Right atrium auricular region (tissue), 2 donors: ENCODE measurements around the gene HIGD2A. TPM values are rescaled to one million over a fixed set of nuclear protein-coding genes. Genes with fewer than 3 reads are reported as not detected.

Source experiments
- DNase-seq: peaks from one replicate; pipeline ENCODE4 v3.0.0-alpha.2; 2019; ENCODE audit warnings: low spot score
- H3K27ac ChIP-seq, 2 donors: fragments of 200-600 bp; sonication (generic); 1 replicate in 1 of 2; 2 replicates in 1 of 2; pipeline ENCODE4 v1.5.1; 2016 to 2019
- H3K27me3 ChIP-seq, 2 donors: fragments of 200-600 bp; sonication (generic); one replicate each; pipeline versions ENCODE4 v1.5.1 to v1.6.0; 2017 to 2019
- H3K36me3 ChIP-seq: fragments of 200-600 bp; sonication (generic); one replicate; pipeline ENCODE4 v1.5.1; 2016
- H3K4me1 ChIP-seq, 2 donors: fragments of 200-600 bp; sonication (generic); one replicate each; pipeline versions ENCODE4 v1.5.1 to v1.6.0; 2017 to 2019
- H3K4me3 ChIP-seq, 2 donors: fragments of 200-600 bp; sonication (generic); 1 replicate in 1 of 2; 2 replicates in 1 of 2; pipeline ENCODE4 v1.5.1; 2017 to 2019; ENCODE audit warnings: mild to moderate bottlenecking in 1 of 2, moderate library complexity in 1 of 2
- H3K9me3 ChIP-seq, 2 donors: fragments of 200-600 bp; sonication (generic); one replicate each; pipeline ENCODE4 v1.5.1; 2019
- CTCF ChIP-seq, 2 donors: fragments of 200-600 bp; sonication (generic); IDR thresholded peaks; one replicate each; pipeline ENCODE4 v1.5.1; 2019; ENCODE audit warnings: antibody characterized with exemption in 2 of 2
- total RNA-seq, 2 donors: library from RNA; depleted of rRNA; stranded (reverse); fragments of >200 nt; gene quantifications; one replicate each; pipeline ENCODE4 v1.1.0, GENCODE V29; 2016

Gene HIGD2A
- total RNA-seq, 2 donors from 2014 or later, result 231 to 249 TPM

- DNase-seq, result no peak
- Histone ChIP-seq H3K36me3 (peaks cover 100% of the 10 kb centered on the region), H3K27me3 (no peaks in the 10 kb centered on the region), H3K9me3 (no peaks in the 10 kb centered on the region), H3K4me3 (no peak overlapping the region), H3K27ac (no peak overlapping the region), H3K4me1 (no peaks in the 10 kb centered on the region)
- no peak for TF ChIP-seq CTCF (IDR thresholded peaks at IDR 0.05)
Observed at GRCh38 chr5:176350416-176350815, 38.1 kb upstream of the HIGD2A start.

DNA sequence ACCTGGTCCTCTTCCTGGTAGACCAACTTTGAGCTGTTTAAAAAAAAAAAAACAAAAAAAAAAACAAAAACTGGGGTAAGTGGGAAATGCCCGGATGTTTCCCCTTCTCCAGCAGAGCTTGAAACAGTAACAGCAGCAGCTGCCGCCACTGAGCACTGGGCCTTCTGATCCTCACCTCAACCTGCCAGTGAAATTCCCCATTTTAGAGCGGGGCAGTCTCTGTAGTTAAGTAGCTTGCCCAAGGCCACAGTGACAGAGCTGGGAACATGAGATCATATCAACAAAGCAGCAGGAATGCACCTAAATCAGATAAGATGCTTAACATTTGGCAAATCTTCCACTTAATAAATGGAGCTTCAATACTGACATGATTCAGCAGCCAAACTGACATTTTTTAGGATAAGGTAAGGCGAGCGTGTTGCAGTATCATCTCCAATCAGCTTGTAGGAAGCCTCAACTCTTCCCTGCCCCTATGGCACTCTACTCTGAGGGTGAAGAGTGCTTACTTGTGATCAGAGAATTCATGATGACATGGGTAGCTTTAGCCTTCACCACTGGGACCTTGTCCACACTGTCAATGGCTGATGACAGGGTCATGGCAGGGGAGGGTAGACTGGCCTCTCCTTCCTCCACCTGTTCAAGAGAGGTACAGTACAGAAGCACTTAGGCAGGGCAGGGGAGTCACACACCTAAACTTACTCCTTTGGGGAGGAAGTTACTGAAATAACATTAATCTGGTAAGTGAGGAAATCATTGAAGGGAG, 36.3 kb upstream of the HIGD2A start:
- H3K4me3 ChIP-seq, result no peak overlapping the region
- no peak for TF ChIP-seq CTCF (IDR thresholded peaks at IDR 0.05)
- no peaks in the 10 kb centered on the region for H3K4me1 ChIP-seq
- peaks cover 87% of the 10 kb centered on the region for H3K36me3 ChIP-seq
- H3K9me3 ChIP-seq, result no peaks in the 10 kb centered on the region
- H3K27ac ChIP-seq, result no peak overlapping the region
- no peaks in the 10 kb centered on the region for H3K27me3 ChIP-seq
- DNase-seq, result no peak

GRCh38 chr5:176353533-176353932, 35.0 kb upstream of the HIGD2A start:
- H3K27me3 ChIP-seq, result no peaks in the 10 kb centered on the region
- H3K4me1 ChIP-seq, result no peaks in the 10 kb centered on the region
- H3K27ac ChIP-seq, result no peak overlapping the region
- TF ChIP-seq CTCF (IDR thresholded peaks at IDR 0.05), result no peak
- DNase-seq, result no peak
- no peak overlapping the region for H3K4me3 ChIP-seq
- H3K9me3 ChIP-seq, result no peaks in the 10 kb centered on the region
- H3K36me3 ChIP-seq, result peaks cover 85% of the 10 kb centered on the region

DNA sequence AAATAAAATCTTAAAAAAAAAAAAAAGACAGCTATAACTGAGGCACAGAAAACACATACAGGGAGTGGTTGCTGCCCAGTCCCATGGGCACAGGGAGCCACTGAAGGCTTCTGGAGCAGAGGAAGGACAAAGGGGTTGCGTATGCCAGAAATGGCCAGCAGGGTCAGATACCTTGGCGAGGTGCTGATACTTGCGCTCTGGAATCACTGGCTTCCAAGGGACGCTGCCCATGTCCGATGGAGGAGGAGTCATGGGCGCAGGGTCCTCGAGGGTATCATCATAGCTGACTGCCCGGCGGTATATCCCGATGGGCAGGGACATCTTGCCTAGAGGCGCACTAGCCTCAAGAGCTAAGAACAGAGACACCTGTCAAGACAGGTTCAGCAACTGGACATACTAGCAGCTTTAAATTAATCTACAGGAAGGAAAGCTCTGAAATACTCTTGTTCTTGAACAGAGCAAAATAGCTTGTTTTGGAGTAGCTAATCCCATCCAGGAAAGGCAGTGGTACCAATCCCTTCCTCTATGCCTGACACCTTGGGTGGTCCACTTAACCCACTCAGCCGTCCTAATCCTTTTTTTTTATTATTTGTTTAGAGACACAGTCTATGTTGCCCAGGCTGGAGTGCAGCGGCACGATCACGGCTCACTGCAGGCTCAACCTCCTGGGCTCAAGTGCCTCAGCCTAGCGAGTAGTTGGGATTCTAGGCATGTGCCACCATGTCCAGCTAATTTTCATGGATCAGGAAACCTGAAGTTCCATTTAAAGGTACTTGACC, 33.0 kb upstream of the HIGD2A start:
- DNase-seq, result no peak
- Histone ChIP-seq H3K36me3 (peaks cover 66% of the 10 kb centered on the region), H3K27me3 (no peaks in the 10 kb centered on the region), H3K4me1 (peaks cover 0 to 13% of the 10 kb centered on the region in 2 donors), H3K9me3 (no peaks in the 10 kb centered on the region), H3K4me3 (no peak overlapping the region), H3K27ac (no peak overlapping the region)
- no peak for TF ChIP-seq CTCF (IDR thresholded peaks at IDR 0.05)

DNA sequence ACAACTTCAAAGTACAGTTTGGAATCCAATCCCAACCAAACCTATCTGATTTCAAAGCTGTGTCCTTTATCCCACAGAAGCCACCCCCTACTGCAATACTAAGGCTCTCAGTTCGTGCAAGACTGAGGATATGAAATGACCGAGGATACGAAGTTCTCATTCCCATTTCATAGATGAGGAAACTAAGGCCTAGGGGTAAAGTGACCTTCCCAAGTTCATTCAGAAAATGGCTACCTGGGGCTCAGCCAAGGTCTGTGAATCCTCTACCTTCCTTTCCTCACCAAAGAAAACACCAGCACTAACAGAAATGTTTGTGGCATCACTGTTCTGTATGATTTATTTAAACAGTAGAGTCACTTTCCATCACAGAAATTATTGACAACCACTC, 32.4 kb upstream of the HIGD2A start:
- peaks cover 60% of the 10 kb centered on the region for H3K36me3 ChIP-seq
- H3K4me1 ChIP-seq, result peaks cover 0 to 18% of the 10 kb centered on the region in 2 donors
- H3K27ac ChIP-seq, result no peak overlapping the region
- H3K9me3 ChIP-seq, result no peaks in the 10 kb centered on the region
- no peak for DNase-seq
- H3K27me3 ChIP-seq, result no peaks in the 10 kb centered on the region
- no peak for TF ChIP-seq CTCF (IDR thresholded peaks at IDR 0.05)
- no peak overlapping the region for H3K4me3 ChIP-seq
